Epithelial cell of proximal tubule (primary cell): Measurements from ENCODE around the gene ZNF672. TPM values are rescaled to one million over a fixed set of nuclear protein-coding genes. Genes with fewer than 3 reads are reported as not detected.
A peak's percentile ranks its signal among the peaks of the same experiment; 100 is the strongest.

ENCODE experiments used
- DNase-seq: peaks from one replicate; pipeline ENCODE4 v3.0.0-alpha.2; 2011; ENCODE audit warnings: low read depth
- H3K4me3 ChIP-seq: 2 replicates; pipeline ENCODE4 v1.5.1; 2011; ENCODE audit warnings: low read depth, mild to moderate bottlenecking, low read length
- CTCF ChIP-seq: conservative IDR thresholded peaks from 2 replicates; pipeline ENCODE4 v1.5.1; 2012; ENCODE audit warnings: low read depth, mild to moderate bottlenecking, low read length
- total RNA-seq: library from RNA; depleted of rRNA; stranded (reverse); fragments of >200 nt; gene quantifications from 2 replicates; pipeline ENCODE4 v1.2.3, GENCODE V29; 2015

ZNF672 gene
- total RNA-seq, 1 donor from 2014 or later = 32.6 TPM

- DNase-seq = no peak
- no peak for TF ChIP-seq CTCF
- H3K4me3 ChIP-seq = no peak overlapping the region
These were observed 12.1 kb downstream of the ZNF672 start for GRCh38 chr1:248850124-248850523.

- peak; percentile 11 for TF ChIP-seq CTCF
- DNase-seq = no peak
- no peak overlapping the region for H3K4me3 ChIP-seq
These were observed 12.7 kb downstream of the ZNF672 start for GRCh38 chr1:248850536-248851251.

- no peak for TF ChIP-seq CTCF
- no peak for DNase-seq
- no peak overlapping the region for H3K4me3 ChIP-seq
These were observed 13.4 kb downstream of the ZNF672 start for GRCh38 chr1:248851390-248851789.

- no peak for DNase-seq
- TF ChIP-seq CTCF = no peak
- H3K4me3 ChIP-seq = no peak overlapping the region
These were observed 14.7 kb downstream of the ZNF672 start for GRCh38 chr1:248852481-248853405.

GRCh38 chr1:248853663-248854375, 15.8 kb downstream of the ZNF672 start:
- TF ChIP-seq CTCF = no peak
- no peak for DNase-seq
- H3K4me3 ChIP-seq = no peak overlapping the region

GRCh38 chr1:248855580-248855979, 17.6 kb downstream of the ZNF672 start:
- no peak for DNase-seq
- TF ChIP-seq CTCF = no peak
- no peak overlapping the region for H3K4me3 ChIP-seq
